OCI-LY1 (cell line): ENCODE results near the gene PTPRG.

Source experiments
- H2AFZ ChIP-seq: fragments of 200-600 bp; sonication (generic), shearing (Covaris generic); 2 replicates; pipeline ENCODE4 v1.6.0; 2014; ENCODE audit warnings: antibody characterized with exemption, mild to moderate bottlenecking, low read length
- H3F3A ChIP-seq: fragments of 200-600 bp; sonication (generic), shearing (Covaris generic); 2 replicates; pipeline ENCODE4 v1.6.0; 2014; ENCODE audit warnings: mild to moderate bottlenecking, antibody characterized with exemption, low read length, moderate library complexity; ENCODE audit not compliant: insufficient read depth
- H3K27ac ChIP-seq: fragments of 200-600 bp; sonication (generic); 2 replicates; pipeline ENCODE4 v1.5.1; 2014; ENCODE audit warnings: low read length, mixed run types, mild to moderate bottlenecking, low read depth; ENCODE audit not compliant: poor library complexity, severe bottlenecking
- H3K27me3 ChIP-seq: fragments of 200-600 bp; sonication (generic); 2 replicates; pipeline ENCODE4 v1.6.0; 2014; ENCODE audit warnings: antibody characterized with exemption, mild to moderate bottlenecking, low read length, moderate library complexity; ENCODE audit not compliant: insufficient read depth
- H3K36me3 ChIP-seq: fragments of 200-600 bp; sonication (generic); 2 replicates; pipeline ENCODE4 v1.6.1; 2014; ENCODE audit warnings: mild to moderate bottlenecking, antibody characterized with exemption, low read length, moderate library complexity, mixed read lengths; ENCODE audit not compliant: insufficient read depth
- H3K4me1 ChIP-seq: fragments of 200-600 bp; sonication (generic); 2 replicates; pipeline ENCODE4 v1.5.1; 2014; ENCODE audit warnings: mild to moderate bottlenecking, low read length, moderate library complexity; ENCODE audit not compliant: insufficient read depth, severe bottlenecking
- H3K4me2 ChIP-seq: fragments of 200-600 bp; sonication (generic), shearing (Covaris generic); 2 replicates; pipeline ENCODE4 v1.6.1; 2014; ENCODE audit warnings: low read length
- H3K4me3 ChIP-seq: fragments of 200-600 bp; sonication (generic); 2 replicates; pipeline ENCODE4 v1.5.1; 2014; ENCODE audit warnings: low read length, low read depth, mild to moderate bottlenecking, mixed read lengths; ENCODE audit not compliant: poor library complexity, severe bottlenecking
- H3K79me2 ChIP-seq: fragments of 200-600 bp; shearing (Covaris generic); 2 replicates; pipeline ENCODE4 v1.6.1; 2016; ENCODE audit warnings: mixed run types, low read length, mixed read lengths; ENCODE audit not compliant: insufficient read depth
- H3K9ac ChIP-seq: fragments of 200-600 bp; sonication (generic), shearing (Covaris generic); 2 replicates; pipeline ENCODE4 v1.6.1; 2014; ENCODE audit warnings: mild to moderate bottlenecking, low read length, mixed read lengths
- H3K9me2 ChIP-seq: fragments of 200-600 bp; sonication (generic), shearing (Covaris generic); 2 replicates; pipeline ENCODE4 v1.6.1; 2014; ENCODE audit warnings: low read depth, mild to moderate bottlenecking, low read length, mixed read lengths
- H3K9me3 ChIP-seq: fragments of 200-600 bp; shearing (Covaris generic); 2 replicates; pipeline ENCODE4 v1.6.1; 2014; ENCODE audit warnings: low read length, mixed read lengths
- H4K20me1 ChIP-seq: fragments of 200-600 bp; sonication (generic), shearing (Covaris generic); 2 replicates; pipeline ENCODE4 v1.6.0; 2016; ENCODE audit warnings: mild to moderate bottlenecking, low read length; ENCODE audit not compliant: insufficient read depth
- CTCF ChIP-seq: fragments of 200-600 bp; sonication (generic), shearing (Covaris generic); IDR thresholded peaks from 2 replicates; pipeline ENCODE4 v1.5.1; 2017; ENCODE audit warnings: mild to moderate bottlenecking, antibody characterized with exemption, low read length, moderate library complexity, mixed read lengths
- EZH2 ChIP-seq: fragments of 200-600 bp; sonication (generic), shearing (Covaris generic); IDR thresholded peaks from 2 replicates; pipeline ENCODE4 v1.8.0; 2017; ENCODE audit warnings: borderline replicate concordance, mixed run types, mild to moderate bottlenecking, antibody characterized with exemption, low read length, moderate library complexity, mixed read lengths

PTPRG gene

GRCh38 chr3:61650719-61651410 is 89.5 kb downstream of the PTPRG start:
- H3K9me2 ChIP-seq = no peaks in the 10 kb centered on the region
- no peaks in the 10 kb centered on the region for H3K36me3 ChIP-seq
- H3K79me2 ChIP-seq = no peaks in the 10 kb centered on the region
- H3K27ac ChIP-seq = no peak overlapping the region
- no peaks in the 10 kb centered on the region for H3K9me3 ChIP-seq
- no peak overlapping the region for H3K9ac ChIP-seq
- no peak overlapping the region for H3K4me2 ChIP-seq
- no peak overlapping the region for H2AFZ ChIP-seq
- no peak overlapping the region for H3K4me3 ChIP-seq
- H4K20me1 ChIP-seq = no peaks in the 10 kb centered on the region
- TF ChIP-seq CTCF (no peak), EZH2 (no peak)
- H3K4me1 ChIP-seq = no peaks in the 10 kb centered on the region
- no peaks in the 10 kb centered on the region for H3K27me3 ChIP-seq
- H3F3A ChIP-seq = no peaks in the 10 kb centered on the region

- Histone ChIP-seq H3K9me3 (no peaks in the 10 kb centered on the region), H3K9ac (no peak overlapping the region), H4K20me1 (no peaks in the 10 kb centered on the region), H3K9me2 (no peaks in the 10 kb centered on the region), H2AFZ (no peak overlapping the region), H3K27me3 (no peaks in the 10 kb centered on the region), H3F3A (no peaks in the 10 kb centered on the region), H3K79me2 (no peaks in the 10 kb centered on the region), H3K27ac (no peak overlapping the region), H3K36me3 (no peaks in the 10 kb centered on the region), H3K4me3 (no peak overlapping the region), H3K4me2 (no peak overlapping the region), H3K4me1 (no peaks in the 10 kb centered on the region)
- TF ChIP-seq CTCF (no peak), EZH2 (no peak)
These were observed 96.3 kb downstream of the PTPRG start for GRCh38 chr3:61657689-61658088.

GRCh38 chr3:61662861-61663260 is 101.5 kb downstream of the PTPRG start:
- Histone ChIP-seq H3K27ac (no peak overlapping the region), H4K20me1 (no peaks in the 10 kb centered on the region), H2AFZ (no peak overlapping the region), H3K9me2 (no peaks in the 10 kb centered on the region), H3K9me3 (no peaks in the 10 kb centered on the region), H3K79me2 (no peaks in the 10 kb centered on the region), H3F3A (no peaks in the 10 kb centered on the region), H3K4me2 (no peak overlapping the region), H3K36me3 (no peaks in the 10 kb centered on the region), H3K9ac (no peak overlapping the region), H3K27me3 (no peaks in the 10 kb centered on the region), H3K4me1 (no peaks in the 10 kb centered on the region), H3K4me3 (no peak overlapping the region)
- TF ChIP-seq CTCF (no peak), EZH2 (no peak)
